ENCODE results near the gene RHO.

- TF ChIP-seq CTCF (IDR thresholded peaks at IDR 0.05) (no peak), TCF7 (CRISPR knock-in tag; IDR thresholded peaks at IDR 0.05; ENCODE audit: low read depth) (no peak), ZBTB43 (CRISPR knock-in tag; IDR thresholded peaks at IDR 0.05) (no peak), NR3C1 (CRISPR knock-in tag; conservative IDR thresholded peaks at IDR 0.05; ENCODE audit: low read depth) (no peak), TEAD1 (CRISPR knock-in tag; IDR thresholded peaks at IDR 0.05) (no peak), ATF2 (CRISPR knock-in tag; IDR thresholded peaks at IDR 0.05; ENCODE audit: borderline replicate concordance, low read depth) (no peak)
These were observed 54.9 kb downstream of the RHO start for GRCh38 chr3:129583289-129583688.

Measured in WTC11 (cell line).